Mucosa of descending colon (tissue), 3 donors: ENCODE data around the gene NKPD1. TPM values are rescaled to one million over a fixed set of nuclear protein-coding genes. Genes with fewer than 3 reads are reported as not detected.

Experiments used
- ATAC-seq: fragments of 200-7000 bp; cut with Tn5 transposase; one replicate; pipeline ENCODE4 v1.9.1; 2020; ENCODE audit warnings: mild to moderate bottlenecking, moderate library complexity
- DNase-seq, 3 donors: peaks; one replicate each; pipeline ENCODE4 v3.0.0-alpha.2; 2020
- H3K36me3 ChIP-seq: fragments of 200-600 bp; one replicate; pipeline ENCODE4 v1.8.0; 2021; ENCODE audit warnings: low read depth, mild to moderate bottlenecking
- H3K4me1 ChIP-seq: fragments of 200-600 bp; one replicate; pipeline ENCODE4 v1.8.0; 2021; ENCODE audit warnings: low read depth, mild to moderate bottlenecking
- H3K4me3 ChIP-seq: fragments of 200-600 bp; one replicate; pipeline ENCODE4 v1.8.0; 2021; ENCODE audit warnings: mild to moderate bottlenecking
- H3K9me3 ChIP-seq: fragments of 200-600 bp; one replicate; pipeline ENCODE4 v1.8.0; 2021; ENCODE audit warnings: mild to moderate bottlenecking
- intact Hi-C, 2 donors: fragments of 100-400 bp; cut with DNase I in 1 of 2; cut with micrococcal nuclease in 1 of 2; formaldehyde crosslinking; loops; one replicate each; pipeline versions ENCODE4 v1.11.0 to v1.11.1; 2022; cut with DNase I, micrococcal nuclease
- total RNA-seq, 3 donors: library from RNA; stranded (reverse); fragmentation: NEBNext Ultra II Directional in 2 of 3; extraction: Animal tissue kit (Norgen Biotek cat#: 25700) in 2 of 3; gene quantifications; one replicate each; pipeline versions ENCODE4 v1.2.1 to v1.2.4, GENCODE V29; 2021 to 2023
- TF ChIP-seq, protein P1 (sequence below): fragments of 200-600 bp; IDR thresholded peaks from one replicate; pipeline ENCODE4 v1.8.0; 2022; ENCODE audit warnings: antibody characterized with exemption, mild to moderate bottlenecking
- donor health status: DM: no; HTN: no; CAD: no; lungs with moderate emphysema.
- donor health status: DM: no; HTN: no; CAD: no.
- donor health status: DM: no; HTN: yes; CAD: no.

The NKPD1 gene
- total RNA-seq, 3 donors from 2014 or later, result not detected

GRCh38 chr19:45172173-45172572 lies 11.4 kb upstream of the NKPD1 start:
- intact Hi-C loops, result no loop called here
- no peak for DNase-seq
- H3K9me3 ChIP-seq, result no peaks in the 10 kb centered on the region
- TF ChIP-seq, protein P1, sequence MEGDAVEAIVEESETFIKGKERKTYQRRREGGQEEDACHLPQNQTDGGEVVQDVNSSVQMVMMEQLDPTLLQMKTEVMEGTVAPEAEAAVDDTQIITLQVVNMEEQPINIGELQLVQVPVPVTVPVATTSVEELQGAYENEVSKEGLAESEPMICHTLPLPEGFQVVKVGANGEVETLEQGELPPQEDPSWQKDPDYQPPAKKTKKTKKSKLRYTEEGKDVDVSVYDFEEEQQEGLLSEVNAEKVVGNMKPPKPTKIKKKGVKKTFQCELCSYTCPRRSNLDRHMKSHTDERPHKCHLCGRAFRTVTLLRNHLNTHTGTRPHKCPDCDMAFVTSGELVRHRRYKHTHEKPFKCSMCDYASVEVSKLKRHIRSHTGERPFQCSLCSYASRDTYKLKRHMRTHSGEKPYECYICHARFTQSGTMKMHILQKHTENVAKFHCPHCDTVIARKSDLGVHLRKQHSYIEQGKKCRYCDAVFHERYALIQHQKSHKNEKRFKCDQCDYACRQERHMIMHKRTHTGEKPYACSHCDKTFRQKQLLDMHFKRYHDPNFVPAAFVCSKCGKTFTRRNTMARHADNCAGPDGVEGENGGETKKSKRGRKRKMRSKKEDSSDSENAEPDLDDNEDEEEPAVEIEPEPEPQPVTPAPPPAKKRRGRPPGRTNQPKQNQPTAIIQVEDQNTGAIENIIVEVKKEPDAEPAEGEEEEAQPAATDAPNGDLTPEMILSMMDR, result no peak
- H3K36me3 ChIP-seq, result no peaks in the 10 kb centered on the region
- ATAC-seq, result peak; percentile 61
- H3K4me3 ChIP-seq, result no peak overlapping the region
- peaks cover 6% of the 10 kb centered on the region for H3K4me1 ChIP-seq

GRCh38 chr19:45171211-45171623 lies 10.4 kb upstream of the NKPD1 start:
- intact Hi-C loops, result no loop called here
- DNase-seq, result no peak
- Histone ChIP-seq H3K36me3 (no peaks in the 10 kb centered on the region), H3K9me3 (no peaks in the 10 kb centered on the region), H3K4me3 (no peak overlapping the region), H3K4me1 (peaks cover 6% of the 10 kb centered on the region)
- TF ChIP-seq, protein P1, result no peak
- ATAC-seq, result peak; percentile 40

DNA sequence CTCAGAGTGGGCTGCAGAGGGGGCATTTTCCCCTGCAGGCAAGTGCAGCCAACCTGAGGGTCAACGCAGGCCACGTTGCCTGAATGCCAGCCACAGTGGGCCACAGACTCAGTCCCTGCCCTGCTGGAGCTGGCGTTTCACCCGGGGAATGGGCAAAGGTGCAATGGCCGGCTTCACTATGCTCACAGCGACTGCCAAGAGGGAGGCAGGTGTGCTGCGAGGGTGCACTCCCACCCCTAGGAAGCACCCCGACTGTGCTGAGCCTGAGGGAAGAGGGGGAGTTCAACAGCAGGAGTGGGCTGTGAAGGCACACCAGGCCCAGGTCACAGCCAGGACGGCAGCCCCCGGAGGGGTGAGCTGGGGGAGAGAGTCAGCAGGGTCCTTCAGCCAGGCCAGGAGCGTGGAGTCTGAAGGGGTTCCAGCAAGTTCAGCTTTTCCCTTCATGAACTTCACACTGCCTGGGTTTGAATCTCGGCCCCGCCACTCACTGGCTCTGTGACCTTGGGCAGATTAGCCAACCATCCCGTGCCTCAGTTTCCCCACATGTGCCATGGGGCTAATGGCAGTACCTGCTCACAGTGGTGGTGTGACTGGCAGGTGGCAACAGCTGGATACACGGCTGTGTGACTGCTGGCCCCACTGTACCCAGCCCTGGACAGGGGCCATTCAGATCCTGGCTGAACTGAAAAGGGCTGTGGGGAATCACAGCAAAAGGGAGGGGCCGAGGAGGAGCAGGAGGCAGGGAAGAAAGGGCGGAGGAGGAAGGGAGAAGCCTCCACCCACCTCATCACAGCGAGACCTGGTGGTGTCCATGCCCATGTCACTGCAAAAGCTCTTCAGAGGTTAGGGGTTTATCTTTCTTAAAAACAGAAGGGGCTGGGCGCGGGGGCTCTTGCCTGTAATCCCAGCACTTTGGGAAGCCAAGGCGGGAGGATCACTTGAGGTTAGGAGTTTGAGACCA lies 9.6 kb upstream of the NKPD1 start:
- ATAC-seq (peak; percentile 42), DNase-seq (no peak)
- H3K36me3 ChIP-seq, result no peaks in the 10 kb centered on the region
- peaks cover 6% of the 10 kb centered on the region for H3K4me1 ChIP-seq
- TF ChIP-seq, protein P1, result no peak
- intact Hi-C loops, result no loop called here
- H3K9me3 ChIP-seq, result no peaks in the 10 kb centered on the region
- H3K4me3 ChIP-seq, result no peak overlapping the region

- peaks cover 11% of the 10 kb centered on the region for H3K4me1 ChIP-seq
- H3K36me3 ChIP-seq, result no peaks in the 10 kb centered on the region
- H3K9me3 ChIP-seq, result no peaks in the 10 kb centered on the region
- DNase-seq (no peak), ATAC-seq (no peak)
- no peak overlapping the region for H3K4me3 ChIP-seq
- TF ChIP-seq, protein P1, result no peak
- intact Hi-C loops, result no loop called here
Observed at GRCh38 chr19:45169602-45170001, 8.8 kb upstream of the NKPD1 start.

DNA sequence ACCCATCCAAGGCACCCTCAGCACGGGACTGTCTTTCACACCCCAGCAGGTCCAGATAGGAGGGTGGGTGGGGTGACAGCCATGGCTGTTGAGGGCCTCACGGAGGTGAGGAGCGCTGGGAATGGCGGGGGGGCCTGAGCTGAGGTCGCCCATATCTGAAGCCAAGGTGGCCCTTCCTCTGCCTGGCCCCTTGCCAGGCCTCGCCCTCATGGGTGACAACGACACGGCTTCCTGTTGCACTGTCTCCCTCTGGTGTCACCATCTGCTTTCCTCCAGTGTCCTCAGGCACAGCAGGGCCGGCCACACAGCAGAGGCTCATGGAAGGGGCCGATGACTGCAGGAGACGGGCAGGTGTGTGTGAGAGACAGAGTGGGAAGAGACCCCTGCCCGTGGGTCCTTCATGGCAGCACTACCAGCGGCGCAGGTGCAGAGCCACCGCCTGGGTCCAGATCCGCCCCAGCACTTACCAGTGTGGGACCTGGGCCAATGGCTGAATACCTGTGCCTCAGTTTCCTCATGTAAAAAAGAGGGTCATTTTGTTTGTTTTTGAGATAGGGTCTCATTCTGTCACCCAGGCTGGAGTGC lies 8.1 kb upstream of the NKPD1 start:
- peak; percentile 4 for ATAC-seq
- Histone ChIP-seq H3K4me3 (no peak overlapping the region), H3K36me3 (no peaks in the 10 kb centered on the region)

More for the DNA sequence above, 8.1 kb upstream of the NKPD1 start:
- Histone ChIP-seq H3K4me1 (peaks cover 14% of the 10 kb centered on the region), H3K9me3 (no peaks in the 10 kb centered on the region)
- TF ChIP-seq, protein P1, result no peak
- DNase-seq, result no peak
- intact Hi-C loops, result no loop called here
